HG03039 (cell line): ENCODE data around the gene WDFY2.

Experiments used
- ATAC-seq: cut with Tn5 transposase; IDR thresholded peaks from one replicate; pipeline ENCODE4 v1.9.1; 2021; ENCODE audit warnings: mild to moderate bottlenecking, moderate library complexity; ENCODE audit not compliant: unreplicated experiment

The WDFY2 gene

DNA sequence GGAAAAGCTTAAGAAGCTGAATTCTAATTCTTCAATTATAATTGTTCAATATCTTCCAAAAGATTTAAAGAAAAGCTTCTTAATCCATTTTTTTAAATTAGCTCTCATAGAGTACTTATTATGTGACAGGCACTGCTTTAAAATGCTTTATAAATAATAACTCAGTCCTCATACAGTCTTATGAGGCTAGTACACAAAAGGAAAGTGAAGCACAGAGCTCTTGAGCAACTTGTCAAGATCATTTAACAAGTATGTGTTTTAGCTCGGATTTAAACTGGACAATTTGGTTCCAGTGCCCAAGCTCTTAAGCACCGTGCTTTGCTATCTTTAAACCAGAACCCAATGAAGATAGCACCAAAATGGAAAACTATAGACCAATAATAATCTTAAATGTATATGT, 113.6 kb downstream of the WDFY2 start:
- ATAC-seq: no peak

DNA sequence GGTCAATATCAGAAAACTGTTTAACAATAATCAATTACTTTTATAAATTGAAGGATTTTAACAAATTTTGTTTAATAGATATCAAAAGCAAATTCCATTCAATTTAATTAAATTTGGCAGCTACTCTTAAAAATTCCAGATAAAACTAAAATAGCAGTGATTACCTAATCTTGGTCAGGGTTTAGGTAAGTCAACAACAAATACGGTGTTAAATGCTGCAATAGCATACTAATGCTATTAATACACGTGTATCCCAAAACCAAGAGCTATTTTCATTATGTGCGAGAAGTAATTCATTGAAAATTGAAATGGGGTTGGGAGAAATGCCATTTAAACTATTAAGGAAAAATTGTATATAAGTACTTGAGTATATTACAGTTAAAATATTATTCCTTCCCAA, 114.1 kb downstream of the WDFY2 start:
- no peak for ATAC-seq

DNA sequence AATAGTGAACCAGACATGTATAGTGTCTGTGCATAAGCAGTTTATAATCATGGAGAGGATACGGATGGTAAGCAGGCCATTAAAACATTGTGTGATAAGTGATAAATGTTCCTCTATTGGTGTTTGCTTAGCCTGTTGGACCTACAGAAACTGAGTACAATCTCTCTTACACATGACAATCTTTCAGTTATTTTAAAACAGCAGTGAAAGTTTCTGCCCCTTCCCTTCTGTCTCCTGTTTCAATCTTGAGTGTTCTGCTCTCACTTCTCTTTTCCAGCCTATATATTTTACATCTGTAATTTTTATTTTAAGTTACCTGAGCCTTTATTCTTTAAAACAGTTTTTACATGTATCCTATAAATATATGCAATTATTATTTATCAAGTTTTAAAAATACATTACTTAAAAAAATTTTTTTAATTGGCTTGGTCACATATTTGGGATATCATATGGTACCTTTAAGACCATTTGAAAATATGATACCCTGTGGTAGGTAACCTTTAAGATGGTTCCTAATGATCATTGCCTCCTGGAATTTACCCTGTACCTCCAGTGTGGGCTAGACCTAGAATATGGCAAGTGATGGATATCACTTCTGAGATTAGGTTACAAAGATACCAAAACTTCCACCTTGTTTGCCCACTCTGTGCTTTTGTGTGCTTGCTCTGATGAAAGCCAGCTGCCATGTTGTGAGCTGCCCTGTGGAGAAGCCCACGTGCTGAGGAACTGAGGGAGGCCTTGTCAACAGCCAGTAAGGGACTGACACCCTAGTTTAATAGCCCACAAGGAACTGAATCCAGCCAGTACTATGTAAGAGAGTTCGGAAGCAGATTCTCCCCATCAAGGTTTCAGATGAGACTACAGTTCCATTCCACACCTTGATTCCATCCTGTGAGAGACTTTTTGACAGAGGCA, 120.4 kb downstream of the WDFY2 start:
- peak; percentile 65 for ATAC-seq

DNA sequence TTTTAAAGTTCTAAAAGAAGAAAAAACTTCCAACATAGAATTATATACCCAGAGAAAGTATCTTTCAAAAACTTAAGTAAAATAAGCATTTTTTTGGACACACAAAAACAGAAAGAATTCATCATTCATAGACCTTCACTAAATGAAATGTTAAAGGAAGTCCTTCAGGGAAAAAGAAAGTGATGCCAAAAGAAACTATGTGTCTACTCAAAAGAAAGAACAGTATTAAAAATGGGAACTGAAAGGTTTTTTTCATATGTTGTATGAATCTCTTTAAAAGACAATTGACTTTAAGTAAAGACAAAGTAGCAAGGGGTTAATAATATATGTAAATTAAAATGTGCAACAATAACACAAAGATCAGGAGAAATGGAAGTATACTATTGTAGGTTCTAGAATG, 123.2 kb downstream of the WDFY2 start:
- no peak for ATAC-seq

DNA sequence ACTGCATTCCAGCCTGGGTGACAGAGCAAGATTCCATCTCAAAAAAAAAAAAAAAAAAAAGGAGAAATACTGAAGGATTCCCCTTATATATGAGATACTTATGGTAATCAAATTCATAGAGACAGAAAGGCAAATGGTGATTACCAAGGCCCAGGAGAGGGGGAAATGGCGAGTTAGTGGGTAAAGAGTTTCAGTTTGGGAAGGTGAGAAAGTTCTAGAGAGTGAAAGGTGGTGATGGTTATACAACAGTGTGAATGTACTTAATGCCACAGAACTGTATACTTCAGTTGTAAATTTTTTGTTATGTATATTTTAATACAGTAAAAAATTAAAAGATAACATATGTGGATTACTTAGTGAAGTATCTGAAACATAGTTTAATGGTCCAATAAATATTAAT, 129.5 kb downstream of the WDFY2 start:
- ATAC-seq: no peak

DNA sequence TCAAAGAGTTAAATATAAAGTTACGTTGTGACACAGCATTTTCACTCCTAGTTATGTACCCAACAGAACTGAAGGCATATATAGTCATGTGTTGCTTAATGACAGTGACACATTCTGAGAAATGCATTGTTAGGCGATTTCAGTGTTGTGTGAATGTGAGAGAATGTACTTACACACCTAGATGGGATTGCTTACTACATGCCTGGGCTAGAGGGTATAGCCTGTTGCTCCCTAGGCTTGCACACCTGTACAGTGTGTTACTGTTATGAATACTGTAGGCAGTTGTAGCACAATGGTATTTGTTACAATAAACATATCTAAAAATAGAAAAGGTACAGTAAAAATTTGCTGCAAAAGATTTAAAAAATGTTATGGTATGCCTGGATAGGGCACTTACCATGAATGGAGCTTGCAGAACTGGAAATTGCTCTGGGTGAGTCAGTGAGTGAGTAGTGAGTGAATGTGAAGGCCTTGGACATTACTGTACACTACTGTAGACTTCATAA, 130.5 kb downstream of the WDFY2 start:
- ATAC-seq: peak; percentile 86

DNA sequence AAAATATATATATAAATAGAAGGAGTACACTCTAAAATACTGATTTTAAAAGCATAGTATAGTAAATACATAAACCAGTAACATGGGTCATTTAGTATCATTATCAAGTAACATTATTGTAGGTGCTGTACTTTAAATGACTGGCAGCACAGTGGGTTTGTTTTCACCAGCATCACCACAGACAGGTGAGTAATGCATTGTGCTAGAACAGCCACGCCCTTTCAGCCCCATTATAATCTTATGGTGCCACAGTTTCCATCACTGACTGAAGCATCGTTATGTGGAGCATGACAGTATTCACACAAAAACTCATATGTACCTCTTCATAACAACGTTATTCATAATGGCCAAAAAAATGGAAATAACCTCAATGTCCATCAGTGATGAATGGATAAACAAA, 131.4 kb downstream of the WDFY2 start:
- no peak for ATAC-seq

DNA sequence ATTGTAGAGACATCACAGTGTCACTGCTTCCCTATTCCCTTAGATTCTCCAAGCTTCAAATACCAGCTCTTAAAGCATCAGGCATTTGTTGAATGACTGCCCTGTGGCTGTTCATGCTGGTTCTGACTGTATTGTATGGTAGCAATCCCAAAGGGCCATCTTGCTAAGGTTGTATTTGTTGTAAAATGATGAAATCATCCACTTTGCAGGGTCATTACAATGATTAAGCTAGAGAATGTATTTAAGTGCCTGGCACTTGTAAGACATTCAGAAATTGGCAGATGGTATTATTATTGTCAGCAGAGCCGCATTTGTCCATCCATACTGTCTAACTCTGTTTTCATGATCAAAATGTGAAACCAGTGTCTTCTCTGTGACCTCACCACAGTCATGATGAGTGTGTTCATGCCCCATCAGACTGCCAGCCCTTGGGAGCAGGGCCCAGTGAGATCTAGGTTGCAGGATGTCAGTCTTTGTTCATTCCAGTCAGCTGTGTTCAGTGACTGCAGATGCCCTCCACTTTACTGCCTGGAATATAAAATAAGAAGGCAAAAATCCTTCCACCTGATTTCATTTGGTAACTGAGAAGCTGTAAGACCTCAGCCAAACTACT, 133.6 kb downstream of the WDFY2 start:
- ATAC-seq: no peak

DNA sequence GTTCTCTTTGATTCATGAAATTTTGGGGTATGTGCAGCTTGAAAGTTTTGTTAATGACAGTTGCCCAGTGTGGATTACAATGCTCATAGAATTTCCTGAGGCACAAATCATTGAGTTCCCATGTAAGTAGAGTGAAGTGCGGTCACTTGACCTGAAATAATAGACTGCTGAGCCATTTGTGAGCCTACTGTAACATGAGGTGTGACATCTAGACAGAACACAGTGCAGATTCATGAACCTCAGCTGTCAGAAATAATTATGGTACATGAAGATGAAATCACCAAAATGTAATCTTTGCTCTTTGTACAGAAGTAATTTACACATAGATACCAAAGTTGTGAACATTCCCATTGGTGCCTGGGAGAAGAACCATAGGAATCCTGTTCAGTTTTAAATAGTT, 135.1 kb downstream of the WDFY2 start:
- no peak for ATAC-seq

DNA sequence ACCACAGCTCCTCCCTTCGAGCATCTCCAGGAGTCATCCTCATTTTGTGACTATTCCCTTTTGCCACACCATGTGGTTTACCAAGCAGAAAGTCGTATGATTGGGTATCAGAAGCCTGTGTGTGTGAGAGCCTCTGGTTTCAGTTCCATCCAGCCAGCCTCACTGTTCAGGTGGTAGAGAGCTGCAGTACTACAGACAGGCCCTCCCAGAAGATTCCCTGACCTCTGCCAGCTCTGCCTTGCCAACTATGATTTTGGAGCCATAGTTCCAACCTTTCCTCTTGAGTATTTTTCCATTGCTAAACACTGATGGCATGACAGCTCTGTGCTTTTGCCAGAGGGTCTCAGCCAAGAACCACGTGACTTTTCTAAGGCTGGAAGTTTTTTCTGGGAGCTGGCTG, 137.2 kb downstream of the WDFY2 start:
- peak; percentile 74 for ATAC-seq

DNA sequence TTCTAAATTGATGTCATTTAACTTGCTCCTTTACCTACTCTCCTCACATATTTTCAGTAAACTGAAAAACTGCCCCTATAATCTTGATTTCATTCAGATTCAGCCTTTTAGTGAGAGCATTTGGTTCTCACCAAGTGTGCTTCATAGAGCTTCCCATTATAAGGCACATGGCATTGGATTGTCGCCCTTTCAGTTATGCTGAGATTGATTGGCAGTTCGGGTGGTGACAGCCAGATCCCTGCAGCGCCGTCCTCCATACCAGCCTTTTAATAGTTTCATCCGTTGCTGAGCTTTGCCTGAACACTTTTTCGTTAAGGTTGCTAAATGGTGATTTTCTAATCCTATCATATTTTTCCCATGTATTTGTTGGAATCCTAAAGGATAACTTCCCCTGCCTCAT, 139.3 kb downstream of the WDFY2 start:
- no peak for ATAC-seq

DNA sequence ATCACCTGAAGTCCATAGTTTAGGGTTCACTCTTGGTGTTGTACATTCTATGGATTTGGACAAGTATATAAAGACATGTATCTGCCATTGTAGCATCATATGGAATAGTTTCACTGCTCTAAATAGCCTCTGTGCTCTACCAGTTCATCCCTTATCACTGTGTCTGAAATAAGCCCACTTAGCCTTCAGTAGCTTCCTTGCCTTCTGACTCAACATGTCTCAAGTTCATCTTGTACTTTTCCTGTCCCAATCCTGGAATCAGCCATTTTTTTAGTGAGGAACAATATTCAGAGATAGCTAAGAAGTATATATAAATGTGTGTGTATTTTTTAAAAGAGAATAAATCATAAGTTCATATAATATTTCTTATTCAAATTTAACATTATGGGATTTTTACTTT, 140.5 kb downstream of the WDFY2 start:
- ATAC-seq: no peak

DNA sequence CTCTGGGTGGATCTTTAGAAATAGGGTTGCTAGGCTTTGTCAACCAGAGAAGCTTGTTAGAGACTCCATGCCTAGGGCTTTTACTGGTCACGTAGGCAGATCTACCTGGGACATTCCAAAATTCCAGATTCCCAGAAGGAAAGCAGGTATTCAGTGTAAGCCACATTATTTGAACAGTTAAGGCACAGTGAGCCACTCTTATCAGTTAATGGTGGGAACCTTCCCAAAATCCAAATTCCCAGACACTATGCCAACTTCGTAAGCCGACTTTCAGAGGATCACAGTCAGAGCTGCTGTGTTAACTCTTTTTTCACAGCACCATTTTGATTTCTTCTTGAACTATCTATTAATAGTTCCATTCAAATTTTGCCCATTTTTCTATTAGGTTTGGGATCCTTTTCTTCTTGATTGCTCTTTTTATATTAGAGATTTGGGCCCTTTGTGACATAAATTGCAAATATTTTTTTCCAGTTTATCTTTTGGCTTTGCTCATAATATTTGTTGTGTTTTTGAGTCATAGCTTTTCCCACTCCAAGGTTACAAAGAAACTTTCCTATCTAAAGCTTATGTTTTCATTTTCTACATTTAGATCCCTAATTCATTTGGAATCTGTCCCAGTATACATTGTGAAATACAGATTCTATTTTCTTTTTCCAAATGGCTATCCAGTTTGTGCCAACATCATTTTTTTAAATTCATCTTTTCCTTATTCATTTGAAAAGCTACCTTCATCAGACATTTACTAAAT, 142.4 kb downstream of the WDFY2 start:
- no peak for ATAC-seq

DNA sequence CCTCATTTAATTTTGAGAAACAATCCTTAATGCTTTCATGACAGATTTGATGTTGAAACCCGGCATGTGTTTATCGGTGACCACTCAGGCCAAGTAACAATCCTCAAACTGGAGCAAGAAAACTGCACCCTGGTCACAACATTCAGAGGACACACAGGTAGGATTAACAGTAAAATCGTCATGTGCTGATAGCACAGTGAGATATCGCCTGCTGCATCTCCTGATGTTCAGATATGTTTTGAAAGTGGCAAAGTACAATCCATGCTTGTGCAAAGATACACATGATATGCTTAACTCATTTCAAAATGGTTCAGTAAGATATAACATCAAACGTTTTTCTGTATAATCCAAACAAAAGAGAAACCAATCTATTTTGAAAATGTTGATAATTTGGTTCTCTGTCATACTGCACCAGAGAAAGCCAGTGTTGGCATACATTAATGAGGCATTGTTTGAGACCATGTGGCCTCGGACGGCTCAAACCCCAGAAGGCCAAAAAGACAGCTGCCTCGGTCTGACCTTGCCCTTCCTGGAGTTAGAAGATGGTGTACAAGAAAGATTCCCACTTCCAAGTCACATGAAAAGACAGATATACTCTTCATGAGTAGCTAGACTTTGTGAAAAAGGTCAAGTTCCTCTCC, 143.5 kb downstream of the WDFY2 start:
- no peak for ATAC-seq

DNA sequence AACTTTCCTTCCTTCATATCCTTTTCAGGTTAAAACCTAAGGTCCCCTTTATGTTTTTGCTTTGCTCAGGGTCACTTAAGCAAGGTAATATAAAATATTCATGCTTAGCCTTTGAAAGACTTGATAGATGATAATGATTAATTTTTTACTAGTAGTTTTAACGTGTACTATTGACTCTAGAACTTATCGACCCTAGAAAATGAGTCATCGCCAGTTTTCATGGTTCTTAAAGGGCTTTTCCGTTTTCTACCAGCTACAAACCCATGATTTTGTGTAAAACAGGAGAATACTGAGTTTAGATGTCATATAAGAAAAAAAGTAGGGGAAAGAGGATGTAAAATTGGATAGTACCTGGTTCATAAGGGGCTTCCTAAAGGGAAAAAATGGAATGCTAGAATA, 144.0 kb downstream of the WDFY2 start:
- ATAC-seq: no peak

DNA sequence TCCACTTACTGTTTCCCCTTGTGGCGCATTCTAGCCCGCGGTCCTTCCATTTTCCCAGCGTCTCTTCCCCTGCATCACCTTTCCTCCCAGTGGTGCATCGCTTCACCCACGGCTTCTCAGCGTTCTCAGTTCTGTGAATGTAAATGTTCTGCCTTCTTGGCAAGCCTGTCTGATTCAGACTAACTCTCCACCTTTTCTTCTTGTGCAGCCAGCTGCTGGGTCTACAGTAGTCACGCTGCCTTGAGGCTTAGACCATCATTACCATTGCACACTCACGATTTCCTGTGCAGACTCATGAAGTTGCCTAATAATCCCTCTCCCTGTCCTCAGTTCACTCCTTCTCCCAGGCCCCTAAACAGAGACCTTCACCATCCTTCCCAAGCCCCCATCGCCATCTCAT, 144.7 kb downstream of the WDFY2 start:
- no peak for ATAC-seq

DNA sequence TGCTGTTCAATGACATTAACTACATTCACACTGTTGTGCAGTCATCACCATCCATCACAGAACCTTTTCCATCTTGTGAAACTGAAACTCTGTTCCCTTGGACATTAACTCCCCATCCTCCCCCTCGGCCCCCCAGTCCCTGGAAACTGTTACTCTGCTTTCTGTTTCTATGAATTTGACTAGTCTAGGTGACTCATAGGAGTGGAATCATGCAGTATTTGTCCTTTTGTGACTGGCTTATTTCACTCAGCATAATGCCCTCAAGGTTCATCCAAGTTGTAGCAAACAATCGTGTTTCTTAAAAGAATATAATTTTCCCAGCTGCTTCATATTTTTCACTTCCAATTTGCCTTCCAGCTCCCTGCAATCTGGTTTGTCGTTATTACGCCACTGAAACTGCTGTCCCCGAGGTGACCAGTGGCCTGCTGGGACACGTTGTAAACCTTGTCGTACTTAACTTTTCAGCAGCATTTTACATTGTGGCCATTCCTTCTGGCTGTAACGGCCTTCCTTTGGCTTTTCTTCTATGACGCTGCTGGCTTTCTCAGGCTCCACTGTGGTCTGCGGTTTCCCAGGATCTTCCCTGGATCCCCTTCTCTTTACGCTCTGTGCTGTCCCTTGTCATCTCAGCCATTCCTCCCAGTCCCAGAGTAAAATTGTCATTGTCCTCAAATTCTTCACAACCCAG, 145.7 kb downstream of the WDFY2 start:
- no peak for ATAC-seq

DNA sequence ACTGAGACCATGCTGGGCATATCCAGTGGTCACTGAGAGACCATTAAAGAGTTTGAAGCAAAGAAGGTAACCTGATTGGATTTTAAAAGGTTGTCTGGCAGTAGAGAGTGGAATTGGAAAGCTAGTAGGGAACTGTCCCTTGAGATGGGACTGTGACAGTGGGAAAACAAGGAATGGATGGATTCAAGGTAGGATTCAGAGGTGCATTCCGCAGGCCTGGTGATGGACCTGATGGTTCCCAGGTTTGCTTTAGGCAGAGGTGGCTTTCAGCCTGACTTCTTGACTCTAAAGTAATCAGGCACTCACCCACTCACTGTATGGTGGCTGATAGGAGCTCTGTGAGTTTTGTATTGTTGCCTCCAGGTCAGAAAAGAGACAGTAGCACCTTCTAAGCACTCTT, 146.7 kb downstream of the WDFY2 start:
- no peak for ATAC-seq

DNA sequence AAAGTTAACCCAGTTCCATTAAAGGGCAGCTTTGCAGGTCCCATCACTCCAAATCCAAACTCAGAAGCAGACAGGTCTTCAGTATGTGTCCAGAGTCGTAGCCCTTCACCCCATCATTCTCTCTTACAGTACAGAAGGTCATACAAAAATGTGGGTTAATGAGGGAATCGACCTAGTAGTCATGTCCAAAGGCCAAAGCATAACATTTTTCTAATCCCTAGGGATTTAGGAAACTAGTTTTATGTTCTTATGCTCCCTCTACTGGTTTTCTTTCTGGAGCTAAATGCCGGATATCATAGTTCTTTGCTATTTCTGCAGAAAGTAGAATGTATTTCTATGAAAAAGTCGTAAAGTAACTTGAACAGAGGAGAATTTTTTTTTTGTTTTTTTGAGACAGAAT, 147.5 kb downstream of the WDFY2 start:
- no peak for ATAC-seq
